Esophagus squamous epithelium (tissue), 4 donors: ENCODE results near the gene TMCO2.

Experiments
- CTCF ChIP-seq, 6 experiments: fragments of 450-650 bp in 4 of 6; fragments of 200-600 bp in 2 of 6; sonication (generic) in 2 of 6; IDR thresholded peaks; one replicate each; pipeline ENCODE4 v1.5.1; 2016 to 2019; ENCODE audit warnings: antibody characterized with exemption in 6 of 6, mild to moderate bottlenecking in 4 of 6, moderate library complexity in 4 of 6
- POLR2A ChIP-seq, 4 donors: fragments of 450-650 bp; IDR thresholded peaks; one replicate each; pipeline ENCODE4 v1.6.1; 2017; ENCODE audit warnings: antibody characterized with exemption in 4 of 4, mild to moderate bottlenecking in 4 of 4, moderate library complexity in 3 of 4

- TF ChIP-seq CTCF (IDR thresholded peaks at IDR 0.05) (no peak), POLR2A (IDR thresholded peaks at IDR 0.05) (no peak)
Measured at GRCh38 chr1:40265298-40265697, 17.6 kb downstream of the TMCO2 start.
